NCI-H2227 treated with DMSO at 0.1 percent for 48 hours (cell line): ENCODE measurements around the gene THBD.

ENCODE experiments used
- DNase-seq: peaks from one replicate; lab custom pipeline; 2025; lab: John Stamatoyannopoulos, UW

The THBD gene

GRCh38 chr20:23084845-23085365 lies 35.4 kb upstream of the THBD start:
- DNase-seq, result no peak

GRCh38 chr20:23084282-23084844 lies 34.9 kb upstream of the THBD start:
- DNase-seq, result no peak

GRCh38 chr20:23083553-23084220 lies 34.2 kb upstream of the THBD start:
- DNase-seq, result no peak

- DNase-seq, result no peak
Observed at GRCh38 chr20:23082846-23083552, 33.5 kb upstream of the THBD start.

- no peak for DNase-seq
Observed at GRCh38 chr20:23081263-23081819, 31.9 kb upstream of the THBD start.

- DNase-seq, result no peak
Observed at GRCh38 chr20:23080521-23080920, 31.0 kb upstream of the THBD start.

GRCh38 chr20:23079926-23080325 lies 30.5 kb upstream of the THBD start:
- DNase-seq, result no peak

GRCh38 chr20:23079016-23079351 lies 29.5 kb upstream of the THBD start:
- DNase-seq, result no peak

GRCh38 chr20:23078351-23079015 lies 29.0 kb upstream of the THBD start:
- no peak for DNase-seq

GRCh38 chr20:23077277-23077676 lies 27.8 kb upstream of the THBD start:
- no peak for DNase-seq

- DNase-seq, result no peak
Observed at GRCh38 chr20:23074052-23074451, 24.6 kb upstream of the THBD start.

GRCh38 chr20:23072892-23073586 lies 23.6 kb upstream of the THBD start:
- DNase-seq, result no peak

- no peak for DNase-seq
Observed at GRCh38 chr20:23071996-23072395, 22.5 kb upstream of the THBD start.

- DNase-seq, result no peak
Observed at GRCh38 chr20:23071398-23071797, 21.9 kb upstream of the THBD start.

GRCh38 chr20:23069108-23069507 lies 19.6 kb upstream of the THBD start:
- DNase-seq, result no peak

- DNase-seq, result no peak
Observed at GRCh38 chr20:23068283-23068682, 18.8 kb upstream of the THBD start.

GRCh38 chr20:23066772-23067171 lies 17.3 kb upstream of the THBD start:
- no peak for DNase-seq

- DNase-seq, result no peak
Observed at GRCh38 chr20:23065266-23066201, 16.1 kb upstream of the THBD start.

- DNase-seq, result no peak
Observed at GRCh38 chr20:23063581-23063980, 14.1 kb upstream of the THBD start.

GRCh38 chr20:23063168-23063567 lies 13.7 kb upstream of the THBD start:
- no peak for DNase-seq

GRCh38 chr20:23062632-23063031 lies 13.2 kb upstream of the THBD start:
- DNase-seq, result no peak
